Smooth muscle cell (in vitro differentiated cells): ENCODE data around the gene RNF4. TPM values are rescaled to one million over a fixed set of nuclear protein-coding genes. Genes with fewer than 3 reads are reported as not detected.

Experiments
- DNase-seq: peaks from one replicate; lab custom pipeline; 2025; ENCODE audit not compliant: unreplicated experiment; lab: John Stamatoyannopoulos, UW
- H2AFZ ChIP-seq: fragments of 200-600 bp; sonication (generic); 2 replicates; pipeline ENCODE4 v1.6.0; 2016; ENCODE audit warnings: antibody characterized with exemption, low read depth, mild to moderate bottlenecking
- H3F3A ChIP-seq: fragments of 200-600 bp; sonication (generic); 2 replicates; pipeline ENCODE4 v1.6.0; 2017; ENCODE audit warnings: antibody characterized with exemption, low read depth
- H3K27ac ChIP-seq: fragments of 200-600 bp; sonication (generic); 2 replicates; pipeline ENCODE4 v1.5.1; 2016; ENCODE audit warnings: low read depth, mild to moderate bottlenecking
- H3K27me3 ChIP-seq: fragments of 200-600 bp; sonication (generic); 2 replicates; pipeline ENCODE4 v1.6.1; 2016; ENCODE audit warnings: low read depth, mild to moderate bottlenecking
- H3K36me3 ChIP-seq: fragments of 200-600 bp; sonication (generic); 2 replicates; pipeline ENCODE4 v1.5.1; 2016; ENCODE audit warnings: low read depth
- H3K4me1 ChIP-seq: fragments of 200-600 bp; sonication (generic); 2 replicates; pipeline ENCODE4 v1.5.1; 2016; ENCODE audit warnings: low read depth
- H3K4me2 ChIP-seq: fragments of 200-600 bp; sonication (generic); 2 replicates; pipeline ENCODE4 v1.6.0; 2016; ENCODE audit warnings: mild to moderate bottlenecking
- H3K4me3 ChIP-seq: fragments of 200-600 bp; sonication (generic); 2 replicates; pipeline ENCODE4 v1.5.1; 2016; ENCODE audit warnings: mild to moderate bottlenecking
- H3K79me2 ChIP-seq: fragments of 200-600 bp; sonication (generic); 2 replicates; pipeline ENCODE4 v1.6.0; 2016; ENCODE audit warnings: low read depth, mild to moderate bottlenecking
- H3K9ac ChIP-seq: fragments of 200-600 bp; sonication (generic); 2 replicates; pipeline ENCODE4 v1.6.0; 2016; ENCODE audit warnings: low read depth
- H3K9me3 ChIP-seq: fragments of 200-600 bp; sonication (generic); replicated peaks from 2 replicates; pipeline ENCODE4 v1.5.1; 2016; ENCODE audit warnings: low read depth
- H4K20me1 ChIP-seq: fragments of 200-600 bp; sonication (generic); 2 replicates; pipeline ENCODE4 v1.6.0; 2016; ENCODE audit warnings: low read depth
- CTCF ChIP-seq: fragments of 200-600 bp; sonication (generic); IDR thresholded peaks from 2 replicates; pipeline ENCODE4 v1.5.1; 2017; ENCODE audit warnings: borderline replicate concordance, mild to moderate bottlenecking, antibody characterized with exemption; ENCODE audit not compliant: insufficient read depth, poor library complexity, severe bottlenecking
- WGBS: methylation state at CpG from one replicate; pipeline ENCODE4 v1.1.7; 2016; ENCODE audit warnings: low lambda C conversion rate; 5-methylcytosine and 5-hydroxymethylcytosine counted together
- polyA plus RNA-seq: library from polyadenylated mRNA; unstranded; fragments of >200 nt; fragmentation: Nextera tagmentation; extraction: Ambion mirVana; gene quantifications from 2 replicates; pipeline ENCODE4 v1.2.1, GENCODE V29; 2016
- total RNA-seq: library from RNA; depleted of rRNA; stranded (reverse); fragments of >200 nt; gene quantifications from 2 replicates; pipeline ENCODE4 v1.2.3, GENCODE V29; 2014

RNF4 gene
- total and polyA plus RNA-seq, 2 experiments from 2014 or later = 47.3 to 47.8 TPM

DNA sequence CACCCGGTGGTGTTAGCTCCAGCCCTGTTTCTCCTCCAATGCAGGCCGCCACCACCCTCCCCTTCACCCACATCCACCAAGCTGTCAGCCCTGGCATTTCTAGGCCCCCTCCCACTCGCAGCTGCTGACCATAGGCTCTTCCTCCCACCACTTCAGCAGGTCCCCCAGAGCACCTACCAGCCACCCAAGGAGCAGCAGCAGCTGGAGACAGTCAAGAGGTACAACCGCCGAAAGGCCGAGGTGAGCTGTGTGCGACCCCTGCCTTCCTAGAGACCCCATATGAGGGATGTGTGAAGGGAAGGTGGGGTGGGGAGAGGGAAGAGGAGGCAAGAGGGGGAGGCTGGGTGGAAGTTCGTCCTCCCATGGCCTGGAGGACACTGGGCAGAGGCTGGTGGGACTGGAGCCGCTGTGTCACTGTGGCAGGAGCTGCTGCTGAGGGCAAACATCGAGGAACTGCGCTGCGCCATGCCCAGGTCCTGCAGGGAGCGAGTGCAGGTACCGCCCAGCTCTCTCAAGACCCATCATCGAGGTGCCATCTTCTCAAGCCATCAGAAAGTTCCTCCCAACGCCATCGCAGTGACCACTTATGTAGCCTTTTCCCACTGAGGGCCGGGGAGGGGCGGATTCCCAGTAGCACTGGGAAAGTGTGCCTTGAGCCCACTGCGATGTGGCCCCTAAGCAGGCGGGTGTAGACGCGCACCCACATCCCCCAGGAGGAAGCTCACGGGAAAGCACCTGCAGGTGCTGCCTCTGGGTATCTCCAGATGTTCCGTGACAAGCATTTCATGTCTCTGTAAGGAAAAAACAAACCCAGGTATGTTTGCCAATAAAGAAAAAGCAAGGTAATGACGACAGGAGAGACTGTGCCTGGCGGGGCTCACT is 19.2 kb upstream of the RNF4 start:
- no peaks in the 10 kb centered on the region for H3K36me3 ChIP-seq

DNA sequence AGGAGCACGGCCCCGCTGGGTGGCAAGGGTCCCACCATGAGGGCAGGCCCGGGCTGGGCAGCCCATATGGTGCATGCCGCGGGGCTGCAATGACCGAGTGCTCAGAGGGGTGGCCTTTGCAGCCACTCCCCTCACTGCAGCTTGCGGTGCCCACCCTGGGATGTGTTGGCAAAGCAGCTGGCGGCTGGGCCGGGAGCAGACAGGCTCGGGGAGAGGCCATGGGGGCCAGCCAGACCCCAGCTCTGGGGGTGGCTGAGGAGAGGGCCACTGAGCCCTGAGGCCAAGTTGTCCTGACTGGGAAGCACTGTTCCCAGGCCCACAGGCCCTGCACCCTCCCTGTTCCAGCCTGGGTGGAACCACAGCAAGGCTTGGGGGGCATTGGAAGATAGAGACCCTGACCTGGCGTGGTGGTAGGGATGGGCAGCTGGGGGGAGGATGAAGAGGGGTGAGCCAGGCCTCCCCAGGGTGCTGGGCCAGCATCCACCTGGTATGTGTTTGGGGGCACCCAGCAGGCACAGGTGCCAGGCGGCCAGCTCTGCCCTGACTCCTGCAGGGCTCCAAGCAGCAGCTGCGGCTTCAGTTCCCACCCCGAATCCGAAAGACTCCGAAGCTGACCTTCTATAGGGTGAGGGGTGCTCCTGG is 18.4 kb upstream of the RNF4 start:
- H3K27me3 ChIP-seq = no peaks in the 10 kb centered on the region
- DNase-seq = no peak
- no peak for TF ChIP-seq CTCF
- H3K4me3 ChIP-seq = no peak overlapping the region
- H4K20me1 ChIP-seq = no peaks in the 10 kb centered on the region
- H3K9ac ChIP-seq = no peak overlapping the region
- 92% methylated on average over 16 of the region's 16 CpGs for WGBS
- H2AFZ ChIP-seq = no peak overlapping the region
- no peaks in the 10 kb centered on the region for H3K79me2 ChIP-seq
- H3F3A ChIP-seq = no peaks in the 10 kb centered on the region
- H3K4me2 ChIP-seq = no peak overlapping the region
- H3K4me1 ChIP-seq = no peaks in the 10 kb centered on the region
- H3K9me3 ChIP-seq = no peaks in the 10 kb centered on the region
- no peak overlapping the region for H3K27ac ChIP-seq
- no peaks in the 10 kb centered on the region for H3K36me3 ChIP-seq

More for the DNA sequence above, 19.2 kb upstream of the RNF4 start:
- H3K4me2 ChIP-seq = no peak overlapping the region
- H4K20me1 ChIP-seq = no peaks in the 10 kb centered on the region
- no peak overlapping the region for H3K4me3 ChIP-seq
- no peaks in the 10 kb centered on the region for H3K27me3 ChIP-seq
- 90% methylated on average over 23 of the region's 27 CpGs for WGBS
- H2AFZ ChIP-seq = no peak overlapping the region
- no peaks in the 10 kb centered on the region for H3K4me1 ChIP-seq
- no peak for DNase-seq
- no peak for TF ChIP-seq CTCF
- H3K79me2 ChIP-seq = no peaks in the 10 kb centered on the region
- no peaks in the 10 kb centered on the region for H3K9me3 ChIP-seq
- no peak overlapping the region for H3K27ac ChIP-seq
- no peaks in the 10 kb centered on the region for H3F3A ChIP-seq
- H3K9ac ChIP-seq = no peak overlapping the region

GRCh38 chr4:2451036-2451520 is 17.8 kb upstream of the RNF4 start:
- Histone ChIP-seq H3K27ac (no peak overlapping the region), H3K9ac (no peak overlapping the region), H3F3A (no peaks in the 10 kb centered on the region), H3K9me3 (no peaks in the 10 kb centered on the region), H2AFZ (no peak overlapping the region), H3K4me2 (no peak overlapping the region), H3K4me1 (no peaks in the 10 kb centered on the region), H3K79me2 (no peaks in the 10 kb centered on the region), H3K4me3 (no peak overlapping the region), H4K20me1 (no peaks in the 10 kb centered on the region), H3K36me3 (no peaks in the 10 kb centered on the region), H3K27me3 (no peaks in the 10 kb centered on the region)
- no peak for DNase-seq
- 89% methylated on average over 10 of the region's 10 CpGs for WGBS
- no peak for TF ChIP-seq CTCF
